K562 (cell line): ENCODE data around the gene USP31. TPM values are rescaled to one million over a fixed set of nuclear protein-coding genes. Genes with fewer than 3 reads are reported as not detected.

ENCODE experiments used
- CCAR2 ChIP-seq: fragments of 200-400 bp; formaldehyde crosslinking; IDR thresholded peaks from 2 replicates; pipeline ENCODE4 v1.6.1; 2017; ENCODE audit warnings: mild to moderate bottlenecking, low read depth, low read length
- RFX7 ChIP-seq: fragments of 250-450 bp; sonication (Bioruptor Pico); IDR thresholded peaks from 2 replicates; pipeline ENCODE4 v1.5.1; 2021; ENCODE audit warnings: mild to moderate bottlenecking
- TCF3 ChIP-seq: sonication (generic); formaldehyde crosslinking; IDR thresholded peaks from 2 replicates; pipeline ENCODE4 v1.4.0; 2020; ENCODE audit warnings: mild to moderate bottlenecking, missing genetic modification reagents
- ZNF3 ChIP-seq: fragments of 250-450 bp; sonication (Bioruptor Pico); IDR thresholded peaks from 2 replicates; pipeline ENCODE4 v1.5.0; 2021; ENCODE audit warnings: mild to moderate bottlenecking, moderate library complexity
- polyA plus RNA-seq, 8 experiments: library from polyadenylated mRNA; depleted of rRNA in 4 of 8; stranded (reverse) in 5 of 8; unstranded in 3 of 8; fragments of >200 nt; fragmentation: Nextera tagmentation in 2 of 8; fragmentation: Illumina TruSeq in 1 of 8; extraction: Ambion mirVana in 2 of 8; extraction: Trizol in 1 of 8; gene quantifications; 2 replicates each; pipeline versions ENCODE4 v1.2.1 to v1.2.3, GENCODE V29; 2011 to 2014; ENCODE audit warnings: inconsistent platforms in 1 of 8, missing spikeins in 1 of 8
- total RNA-seq, 7 experiments: library from RNA; depleted of rRNA in 6 of 7; stranded (reverse); fragments of >200 nt in 6 of 7; fragmentation: Illumina TruSeq in 2 of 7; extraction: Trizol in 2 of 7; gene quantifications; 2 replicates each; pipeline versions ENCODE4 v1.2.1 to v1.2.3, GENCODE V29; 2011 to 2021; ENCODE audit warnings: low replicate concordance in 1 of 7
- TF ChIP-seq, protein P1 (sequence below): sonication (generic); formaldehyde crosslinking; IDR thresholded peaks from 2 replicates; pipeline ENCODE4 v1.8.0; 2022; ENCODE audit warnings: mild to moderate bottlenecking, missing genetic modification reagents
- TF ChIP-seq, protein P2 (sequence below): fragments of 250-450 bp; sonication (Bioruptor Pico); IDR thresholded peaks from 2 replicates; pipeline ENCODE4 v1.4.0; 2020; ENCODE audit warnings: mild to moderate bottlenecking, moderate library complexity
- TF ChIP-seq, protein P3 (sequence below): fragments of 450-650 bp; formaldehyde crosslinking; conservative IDR thresholded peaks from 2 replicates; pipeline ENCODE4 v1.4.0; 2022; ENCODE audit warnings: mild to moderate bottlenecking, missing genetic modification characterization
- TF ChIP-seq, protein P4 (sequence below): fragments of 250-450 bp; sonication (Bioruptor Pico); IDR thresholded peaks from 2 replicates; pipeline ENCODE4 v1.5.0; 2022; ENCODE audit warnings: mild to moderate bottlenecking
- TF ChIP-seq, protein P5 (sequence below): fragments of 450-650 bp; IDR thresholded peaks from 2 replicates; pipeline ENCODE4 v1.6.1; 2016; ENCODE audit warnings: mild to moderate bottlenecking

USP31 gene
- total and polyA plus RNA-seq, 9 of the 15 experiments (the other 6 are each of a cell fraction or from before 2014, with no cell fraction given), result 0.56 to 4.9 (median 2.9) TPM

DNA sequence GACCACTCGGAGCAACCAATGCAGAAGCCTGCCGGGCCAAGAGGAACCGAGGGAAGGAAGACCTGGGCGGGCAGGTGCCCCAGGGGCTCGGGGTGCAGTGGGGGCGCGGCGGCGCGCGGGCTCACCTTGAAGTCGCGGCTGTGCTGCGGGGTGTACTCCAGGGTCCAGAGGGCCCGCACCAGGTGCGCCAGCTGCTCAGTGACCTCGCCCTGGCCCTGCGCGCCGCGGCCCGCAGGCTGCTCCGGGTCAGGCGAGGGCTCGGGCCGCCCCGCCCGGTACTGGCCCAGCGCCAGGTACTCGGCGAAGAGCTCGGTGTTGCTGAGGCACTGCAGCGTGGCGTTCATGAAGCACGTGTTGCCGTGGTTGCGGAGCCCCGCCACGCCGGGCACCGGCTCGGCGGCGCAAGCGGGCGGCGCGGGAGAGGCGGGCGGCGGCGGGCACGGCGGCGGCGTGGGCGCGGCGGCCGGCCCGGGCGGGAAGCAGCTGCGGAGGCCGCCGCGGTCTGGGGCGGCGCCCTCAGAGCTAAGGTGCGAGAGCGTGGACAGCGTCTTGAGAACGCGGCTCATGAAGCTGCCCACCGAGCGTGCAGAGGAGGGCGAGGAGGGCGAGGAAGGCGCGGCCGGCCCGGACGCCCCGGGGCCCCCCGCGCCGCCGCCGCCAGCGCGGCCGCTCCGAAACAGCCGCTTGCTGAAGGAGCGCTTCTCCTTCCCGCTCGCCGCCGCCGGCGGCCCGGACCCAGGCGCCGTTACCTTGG, 562 bp downstream of the USP31 start (continued):
- TF ChIP-seq, protein P1, sequence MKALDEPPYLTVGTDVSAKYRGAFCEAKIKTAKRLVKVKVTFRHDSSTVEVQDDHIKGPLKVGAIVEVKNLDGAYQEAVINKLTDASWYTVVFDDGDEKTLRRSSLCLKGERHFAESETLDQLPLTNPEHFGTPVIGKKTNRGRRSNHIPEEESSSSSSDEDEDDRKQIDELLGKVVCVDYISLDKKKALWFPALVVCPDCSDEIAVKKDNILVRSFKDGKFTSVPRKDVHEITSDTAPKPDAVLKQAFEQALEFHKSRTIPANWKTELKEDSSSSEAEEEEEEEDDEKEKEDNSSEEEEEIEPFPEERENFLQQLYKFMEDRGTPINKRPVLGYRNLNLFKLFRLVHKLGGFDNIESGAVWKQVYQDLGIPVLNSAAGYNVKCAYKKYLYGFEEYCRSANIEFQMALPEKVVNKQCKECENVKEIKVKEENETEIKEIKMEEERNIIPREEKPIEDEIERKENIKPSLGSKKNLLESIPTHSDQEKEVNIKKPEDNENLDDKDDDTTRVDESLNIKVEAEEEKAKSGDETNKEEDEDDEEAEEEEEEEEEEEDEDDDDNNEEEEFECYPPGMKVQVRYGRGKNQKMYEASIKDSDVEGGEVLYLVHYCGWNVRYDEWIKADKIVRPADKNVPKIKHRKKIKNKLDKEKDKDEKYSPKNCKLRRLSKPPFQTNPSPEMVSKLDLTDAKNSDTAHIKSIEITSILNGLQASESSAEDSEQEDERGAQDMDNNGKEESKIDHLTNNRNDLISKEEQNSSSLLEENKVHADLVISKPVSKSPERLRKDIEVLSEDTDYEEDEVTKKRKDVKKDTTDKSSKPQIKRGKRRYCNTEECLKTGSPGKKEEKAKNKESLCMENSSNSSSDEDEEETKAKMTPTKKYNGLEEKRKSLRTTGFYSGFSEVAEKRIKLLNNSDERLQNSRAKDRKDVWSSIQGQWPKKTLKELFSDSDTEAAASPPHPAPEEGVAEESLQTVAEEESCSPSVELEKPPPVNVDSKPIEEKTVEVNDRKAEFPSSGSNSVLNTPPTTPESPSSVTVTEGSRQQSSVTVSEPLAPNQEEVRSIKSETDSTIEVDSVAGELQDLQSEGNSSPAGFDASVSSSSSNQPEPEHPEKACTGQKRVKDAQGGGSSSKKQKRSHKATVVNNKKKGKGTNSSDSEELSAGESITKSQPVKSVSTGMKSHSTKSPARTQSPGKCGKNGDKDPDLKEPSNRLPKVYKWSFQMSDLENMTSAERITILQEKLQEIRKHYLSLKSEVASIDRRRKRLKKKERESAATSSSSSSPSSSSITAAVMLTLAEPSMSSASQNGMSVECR (CRISPR knock-in tag), result peak; percentile 48; the same call in 1 of the 2 replicates
- TF ChIP-seq TCF3 (0 out of 2 replicates have a peak, but pooled peaks have one; percentile 34), CCAR2 (no peak), ZNF3 (CRISPR knock-in tag) (no peak), RFX7 (CRISPR knock-in tag) (no peak)
- TF ChIP-seq, protein P2, sequence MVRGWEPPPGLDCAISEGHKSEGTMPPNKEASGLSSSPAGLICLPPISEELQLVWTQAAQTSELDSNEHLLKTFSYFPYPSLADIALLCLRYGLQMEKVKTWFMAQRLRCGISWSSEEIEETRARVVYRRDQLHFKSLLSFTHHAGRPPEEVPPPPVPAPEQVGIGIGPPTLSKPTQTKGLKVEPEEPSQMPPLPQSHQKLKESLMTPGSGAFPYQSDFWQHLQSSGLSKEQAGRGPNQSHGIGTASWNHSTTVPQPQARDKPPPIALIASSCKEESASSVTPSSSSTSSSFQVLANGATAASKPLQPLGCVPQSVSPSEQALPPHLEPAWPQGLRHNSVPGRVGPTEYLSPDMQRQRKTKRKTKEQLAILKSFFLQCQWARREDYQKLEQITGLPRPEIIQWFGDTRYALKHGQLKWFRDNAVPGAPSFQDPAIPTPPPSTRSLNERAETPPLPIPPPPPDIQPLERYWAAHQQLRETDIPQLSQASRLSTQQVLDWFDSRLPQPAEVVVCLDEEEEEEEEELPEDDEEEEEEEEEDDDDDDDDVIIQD (CRISPR knock-in tag), result no peak
- TF ChIP-seq, protein P3, sequence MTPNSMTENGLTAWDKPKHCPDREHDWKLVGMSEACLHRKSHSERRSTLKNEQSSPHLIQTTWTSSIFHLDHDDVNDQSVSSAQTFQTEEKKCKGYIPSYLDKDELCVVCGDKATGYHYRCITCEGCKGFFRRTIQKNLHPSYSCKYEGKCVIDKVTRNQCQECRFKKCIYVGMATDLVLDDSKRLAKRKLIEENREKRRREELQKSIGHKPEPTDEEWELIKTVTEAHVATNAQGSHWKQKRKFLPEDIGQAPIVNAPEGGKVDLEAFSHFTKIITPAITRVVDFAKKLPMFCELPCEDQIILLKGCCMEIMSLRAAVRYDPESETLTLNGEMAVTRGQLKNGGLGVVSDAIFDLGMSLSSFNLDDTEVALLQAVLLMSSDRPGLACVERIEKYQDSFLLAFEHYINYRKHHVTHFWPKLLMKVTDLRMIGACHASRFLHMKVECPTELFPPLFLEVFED, result no peak
- TF ChIP-seq, protein P4, sequence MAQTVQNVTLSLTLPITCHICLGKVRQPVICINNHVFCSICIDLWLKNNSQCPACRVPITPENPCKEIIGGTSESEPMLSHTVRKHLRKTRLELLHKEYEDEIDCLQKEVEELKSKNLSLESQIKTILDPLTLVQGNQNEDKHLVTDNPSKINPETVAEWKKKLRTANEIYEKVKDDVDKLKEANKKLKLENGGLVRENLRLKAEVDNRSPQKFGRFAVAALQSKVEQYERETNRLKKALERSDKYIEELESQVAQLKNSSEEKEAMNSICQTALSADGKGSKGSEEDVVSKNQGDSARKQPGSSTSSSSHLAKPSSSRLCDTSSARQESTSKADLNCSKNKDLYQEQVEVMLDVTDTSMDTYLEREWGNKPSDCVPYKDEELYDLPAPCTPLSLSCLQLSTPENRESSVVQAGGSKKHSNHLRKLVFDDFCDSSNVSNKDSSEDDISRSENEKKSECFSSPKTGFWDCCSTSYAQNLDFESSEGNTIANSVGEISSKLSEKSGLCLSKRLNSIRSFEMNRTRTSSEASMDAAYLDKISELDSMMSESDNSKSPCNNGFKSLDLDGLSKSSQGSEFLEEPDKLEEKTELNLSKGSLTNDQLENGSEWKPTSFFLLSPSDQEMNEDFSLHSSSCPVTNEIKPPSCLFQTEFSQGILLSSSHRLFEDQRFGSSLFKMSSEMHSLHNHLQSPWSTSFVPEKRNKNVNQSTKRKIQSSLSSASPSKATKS (CRISPR knock-in tag), result no peak
- TF ChIP-seq, protein P5, sequence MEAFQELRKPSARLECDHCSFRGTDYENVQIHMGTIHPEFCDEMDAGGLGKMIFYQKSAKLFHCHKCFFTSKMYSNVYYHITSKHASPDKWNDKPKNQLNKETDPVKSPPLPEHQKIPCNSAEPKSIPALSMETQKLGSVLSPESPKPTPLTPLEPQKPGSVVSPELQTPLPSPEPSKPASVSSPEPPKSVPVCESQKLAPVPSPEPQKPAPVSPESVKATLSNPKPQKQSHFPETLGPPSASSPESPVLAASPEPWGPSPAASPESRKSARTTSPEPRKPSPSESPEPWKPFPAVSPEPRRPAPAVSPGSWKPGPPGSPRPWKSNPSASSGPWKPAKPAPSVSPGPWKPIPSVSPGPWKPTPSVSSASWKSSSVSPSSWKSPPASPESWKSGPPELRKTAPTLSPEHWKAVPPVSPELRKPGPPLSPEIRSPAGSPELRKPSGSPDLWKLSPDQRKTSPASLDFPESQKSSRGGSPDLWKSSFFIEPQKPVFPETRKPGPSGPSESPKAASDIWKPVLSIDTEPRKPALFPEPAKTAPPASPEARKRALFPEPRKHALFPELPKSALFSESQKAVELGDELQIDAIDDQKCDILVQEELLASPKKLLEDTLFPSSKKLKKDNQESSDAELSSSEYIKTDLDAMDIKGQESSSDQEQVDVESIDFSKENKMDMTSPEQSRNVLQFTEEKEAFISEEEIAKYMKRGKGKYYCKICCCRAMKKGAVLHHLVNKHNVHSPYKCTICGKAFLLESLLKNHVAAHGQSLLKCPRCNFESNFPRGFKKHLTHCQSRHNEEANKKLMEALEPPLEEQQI, result no peak
